HG03520 (cell line): ENCODE data around the gene PTAFR.
A peak's percentile ranks its signal among the peaks of the same experiment; 100 is the strongest.

ENCODE experiments used
- ATAC-seq: cut with Tn5 transposase; IDR thresholded peaks from one replicate; pipeline ENCODE4 v1.9.1; 2021; ENCODE audit warnings: mild to moderate bottlenecking, moderate library complexity; ENCODE audit not compliant: unreplicated experiment

PTAFR gene

DNA sequence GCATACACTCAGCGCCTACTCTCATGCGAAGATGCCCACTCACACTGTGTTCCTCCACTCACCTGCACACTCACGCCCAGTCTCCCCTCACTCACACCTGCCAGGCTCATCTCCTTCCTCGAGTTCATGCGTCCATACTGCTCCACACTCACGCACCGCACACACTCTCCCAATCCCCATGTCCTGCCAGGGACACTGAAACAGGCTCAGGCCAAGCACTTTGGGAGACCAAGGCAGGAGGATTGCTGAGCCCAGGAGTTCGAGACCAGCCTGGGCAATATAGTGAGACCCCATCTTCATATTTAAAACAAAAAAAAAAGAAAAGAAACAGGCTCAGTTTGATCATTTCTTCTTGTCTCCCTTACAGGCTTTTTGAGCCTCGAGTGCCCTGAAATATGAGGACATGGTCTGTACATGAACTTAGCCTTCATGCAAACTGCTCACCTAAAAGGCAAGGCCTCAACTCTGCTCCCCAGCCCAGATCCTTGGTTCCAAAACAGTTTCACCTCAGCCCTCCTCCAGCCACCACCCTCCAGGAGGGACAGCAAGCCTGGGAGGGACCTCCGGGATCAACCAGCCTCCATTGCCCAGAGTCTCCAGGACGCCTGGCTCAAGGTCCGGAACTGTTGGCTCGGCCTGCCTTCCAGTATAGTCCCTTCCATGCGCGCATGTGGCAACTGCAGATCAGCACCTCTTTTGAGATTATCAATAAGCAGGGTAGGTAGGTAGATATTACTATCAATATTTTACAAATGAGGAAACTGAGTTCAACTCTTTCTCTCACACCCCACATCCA, 2.4 kb upstream of the PTAFR start:
- no peak for ATAC-seq

GRCh38 chr1:28175955-28176485, 470 bp downstream of the PTAFR start:
- no peak for ATAC-seq

DNA sequence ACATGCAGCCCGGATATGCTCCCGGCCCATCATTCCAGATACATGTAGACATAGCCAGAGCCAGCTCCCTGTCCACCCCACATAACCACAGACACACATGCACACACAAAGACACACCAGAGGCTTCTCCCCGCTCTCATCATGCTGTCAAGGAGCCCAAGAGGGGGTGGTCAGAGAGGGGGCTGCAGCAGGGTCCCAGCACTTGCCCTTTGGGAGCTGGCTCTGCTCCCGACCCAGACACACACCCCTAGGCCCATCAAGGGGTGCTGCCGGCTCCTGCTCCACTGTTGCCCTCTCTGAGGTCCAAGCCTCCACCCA, 2.6 kb downstream of the PTAFR start:
- ATAC-seq, result no peak

- ATAC-seq, result no peak
These were observed 3.1 kb downstream of the PTAFR start for GRCh38 chr1:28173151-28173979.

DNA sequence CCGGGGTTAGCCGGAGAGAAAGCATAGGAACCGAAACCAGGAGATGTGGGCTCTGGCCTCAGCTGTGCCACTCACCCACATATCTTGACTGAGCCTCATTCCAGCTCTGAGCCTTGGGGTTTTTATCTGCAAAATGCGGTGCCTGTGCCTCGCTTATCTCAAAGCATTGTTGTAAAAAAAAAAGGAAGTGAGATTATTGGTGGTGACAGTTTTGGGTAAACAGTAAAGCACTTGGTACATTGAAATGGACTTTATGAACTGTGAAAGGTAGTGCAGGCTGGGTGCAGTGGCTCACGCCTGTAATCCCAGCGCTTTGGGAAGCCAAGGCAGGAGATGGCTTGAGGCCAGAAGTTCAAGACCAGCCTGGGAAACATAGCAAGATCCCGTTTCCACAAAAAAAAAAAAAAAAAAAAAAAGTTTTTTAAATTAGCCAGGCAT, 3.8 kb downstream of the PTAFR start:
- peak; percentile 57 for ATAC-seq

DNA sequence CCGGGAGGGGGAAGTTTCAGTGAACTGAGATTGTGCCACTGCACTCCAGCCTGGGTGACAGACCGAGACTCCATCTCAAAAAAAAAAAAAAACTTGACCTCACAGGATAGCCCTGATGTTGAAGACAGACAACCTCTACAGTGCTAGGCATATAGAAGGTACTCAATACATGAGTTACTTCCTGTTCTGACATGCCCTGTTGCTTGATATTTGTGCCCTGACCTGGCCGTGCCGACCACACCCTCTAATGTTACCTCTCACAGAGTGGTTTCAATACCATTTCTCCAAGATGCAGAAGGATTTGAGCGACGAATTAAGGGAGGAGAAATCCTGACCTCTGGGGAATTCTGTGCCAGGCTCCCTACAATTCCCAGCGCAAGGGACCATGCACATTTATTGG, 5.2 kb downstream of the PTAFR start:
- ATAC-seq, result no peak

- no peak for ATAC-seq
These were observed 6.4 kb downstream of the PTAFR start for GRCh38 chr1:28170001-28170596.

- ATAC-seq, result no peak
These were observed 12.9 kb downstream of the PTAFR start for GRCh38 chr1:28163496-28164161.

DNA sequence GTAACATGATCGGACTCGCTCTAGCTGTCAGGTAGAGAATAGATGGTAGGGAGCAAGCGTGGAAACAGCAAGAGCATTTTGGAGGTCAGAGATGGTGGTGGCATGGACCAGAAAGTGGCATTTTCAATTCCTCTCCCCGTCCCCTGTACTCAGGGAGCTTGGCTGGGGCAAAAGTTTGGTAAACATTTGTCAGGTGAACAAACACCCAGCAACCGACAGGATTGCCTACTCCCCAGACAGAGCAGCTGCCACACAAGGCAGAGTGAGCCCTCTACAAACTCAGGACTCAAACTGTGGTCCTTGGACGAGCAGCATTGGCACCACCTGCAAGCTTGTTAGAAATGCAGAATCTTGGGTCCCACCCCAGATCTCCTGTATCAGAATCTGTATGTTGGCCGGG, 14.3 kb downstream of the PTAFR start:
- ATAC-seq, result no peak

DNA sequence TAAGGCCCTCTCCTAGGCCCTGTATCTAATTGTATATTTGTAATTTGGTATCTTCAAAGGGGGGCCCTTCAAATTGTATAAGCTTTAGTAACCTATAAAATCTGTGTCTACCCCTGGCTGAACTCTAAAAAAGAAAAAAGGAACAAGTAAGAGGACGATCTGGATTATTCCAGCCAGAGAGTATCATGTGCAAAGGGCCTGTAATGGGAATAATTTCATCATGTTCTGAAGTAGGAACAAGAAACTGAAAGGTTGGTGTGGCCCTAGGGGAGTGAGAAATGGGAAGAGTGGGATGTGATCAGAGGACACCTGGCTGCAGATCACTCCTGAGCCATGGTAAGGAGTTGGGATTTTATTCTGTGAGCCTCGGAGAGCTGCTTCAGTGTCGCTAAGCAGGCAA, 14.7 kb downstream of the PTAFR start:
- no peak for ATAC-seq

- no peak for ATAC-seq
These were observed 15.7 kb downstream of the PTAFR start for GRCh38 chr1:28160782-28161266.

DNA sequence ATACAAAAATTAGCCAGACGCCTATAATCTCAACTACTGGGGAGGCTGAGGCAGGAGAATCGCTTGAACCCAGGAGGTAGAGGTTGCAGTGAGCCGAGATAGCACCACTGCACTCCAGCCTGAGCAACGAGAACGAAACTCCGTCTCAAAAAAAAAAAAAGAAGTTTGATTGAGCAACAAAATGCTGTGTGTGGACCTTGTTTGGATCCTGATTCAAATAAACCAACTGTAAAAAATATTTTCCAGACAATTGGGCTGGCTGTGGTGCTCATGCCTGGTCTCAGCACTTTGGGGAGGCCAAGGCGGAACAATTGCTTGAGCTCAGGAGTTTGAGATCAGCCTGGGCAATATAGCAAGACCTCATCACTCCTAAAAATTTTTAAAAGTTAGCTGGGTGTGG, 16.8 kb downstream of the PTAFR start:
- ATAC-seq, result no peak

GRCh38 chr1:28159243-28159642, 17.2 kb downstream of the PTAFR start:
- ATAC-seq, result no peak

DNA sequence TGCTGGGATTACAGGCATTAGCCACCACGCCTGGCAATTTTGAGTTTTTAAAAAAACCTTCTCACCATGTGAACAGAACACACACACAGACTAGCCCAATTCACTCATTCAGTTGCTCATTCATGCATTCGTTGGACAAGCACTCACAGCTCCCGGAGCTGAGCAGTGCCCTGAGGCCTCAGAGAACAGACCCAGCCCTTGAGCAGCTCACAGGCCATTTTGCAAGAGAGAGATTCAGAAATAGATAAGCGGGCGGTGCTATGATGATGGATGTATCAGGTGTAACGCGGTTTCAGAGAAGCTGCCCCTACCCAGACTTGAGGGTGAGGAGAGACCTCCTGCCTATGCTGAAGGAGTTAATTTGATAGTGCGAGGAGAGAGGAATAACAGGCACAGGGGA, 18.6 kb downstream of the PTAFR start:
- ATAC-seq, result no peak

DNA sequence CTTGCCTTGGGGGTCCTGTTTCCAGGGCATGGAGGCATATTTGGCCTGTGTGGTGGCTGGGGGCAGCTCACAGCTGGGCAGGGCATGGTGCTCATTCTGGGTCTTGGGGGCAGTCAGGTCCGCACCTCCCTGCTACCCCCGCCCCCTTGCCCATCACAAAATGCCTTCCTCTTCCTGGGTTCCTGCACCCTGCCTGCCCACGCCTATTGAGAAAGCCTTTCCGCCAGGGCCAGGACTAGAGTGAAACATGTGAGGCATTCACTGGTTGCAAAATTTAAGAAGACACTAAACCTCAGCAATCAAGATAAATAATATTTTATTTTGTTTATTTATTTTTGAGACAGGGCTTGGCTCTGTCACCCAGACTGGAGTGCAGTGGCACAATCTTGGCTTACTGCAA, 19.7 kb downstream of the PTAFR start:
- ATAC-seq, result no peak

DNA sequence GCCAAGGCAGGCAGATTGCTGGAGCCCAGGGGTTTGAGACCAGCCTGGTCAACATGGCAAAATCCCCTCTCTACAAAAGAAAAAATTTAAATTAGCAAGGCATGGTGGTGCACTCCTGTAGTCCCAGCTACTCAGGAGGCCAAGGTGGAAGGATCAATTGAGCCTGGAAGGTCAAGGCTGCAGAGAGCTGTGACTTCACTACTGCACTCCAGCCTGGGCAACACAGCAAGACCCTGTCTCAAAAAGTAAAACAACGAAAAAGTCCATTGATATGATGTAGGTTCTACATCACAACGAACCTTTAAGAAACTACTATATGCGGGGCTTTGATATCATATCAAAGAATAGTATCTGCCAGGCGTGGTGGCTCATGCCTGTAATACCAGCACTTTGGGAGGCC, 20.9 kb downstream of the PTAFR start:
- ATAC-seq, result no peak

DNA sequence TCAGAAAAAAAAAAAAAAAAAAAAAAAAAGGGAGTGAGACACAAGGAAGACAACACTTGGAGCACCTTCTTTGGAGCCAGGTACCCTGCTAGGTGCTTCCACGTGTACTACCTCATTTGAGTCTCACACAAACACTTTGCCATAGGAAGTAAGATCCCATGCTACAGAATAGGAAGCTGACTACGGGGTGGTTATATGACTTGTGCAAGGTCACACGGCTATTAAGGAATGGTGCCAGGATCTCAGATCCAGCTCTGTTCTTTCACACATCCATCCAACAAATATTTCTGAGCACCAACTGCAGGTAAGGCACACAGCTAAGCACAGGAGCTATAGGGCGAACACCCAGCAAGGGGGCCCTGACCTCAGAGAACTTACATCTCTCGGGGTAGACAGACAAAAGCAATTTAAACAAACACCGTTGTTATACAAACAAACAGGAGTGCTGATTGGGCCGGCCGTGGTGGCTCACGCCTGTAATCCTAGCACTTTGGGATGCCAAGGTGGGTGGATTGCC, 22.4 kb downstream of the PTAFR start:
- ATAC-seq, result no peak

GRCh38 chr1:28150125-28150780, 26.2 kb downstream of the PTAFR start:
- ATAC-seq, result no peak

- ATAC-seq, result no peak
These were observed 27.7 kb downstream of the PTAFR start for GRCh38 chr1:28148880-28149195.
